Loucy (cell line): ENCODE measurements around the gene HSPA14.

Source experiments
- H2AFZ ChIP-seq: fragments of 200-600 bp; sonication (generic); 2 replicates; pipeline ENCODE4 v1.6.0; 2016; ENCODE audit warnings: antibody characterized with exemption, mild to moderate bottlenecking, low read length, moderate library complexity
- H3F3A ChIP-seq: fragments of 200-600 bp; 2 replicates; pipeline ENCODE4 v1.6.0; 2016; ENCODE audit warnings: antibody characterized with exemption, low read depth, mild to moderate bottlenecking
- H3K27me3 ChIP-seq: fragments of 200-600 bp; sonication (generic); 2 replicates; pipeline ENCODE4 v1.6.1; 2014; ENCODE audit warnings: low read length, mild to moderate bottlenecking; ENCODE audit not compliant: insufficient read depth, poor library complexity, severe bottlenecking
- H3K36me3 ChIP-seq: fragments of 200-600 bp; sonication (generic); 2 replicates; pipeline ENCODE4 v1.6.1; 2016; ENCODE audit warnings: low read length; ENCODE audit not compliant: insufficient read depth
- H3K4me1 ChIP-seq: fragments of 200-600 bp; sonication (generic); 2 replicates; pipeline ENCODE4 v1.5.1; 2014; ENCODE audit warnings: low read length, mild to moderate bottlenecking; ENCODE audit not compliant: insufficient read depth, poor library complexity, severe bottlenecking
- H3K4me2 ChIP-seq: fragments of 200-600 bp; sonication (generic); 2 replicates; pipeline ENCODE4 v1.6.0; 2014; ENCODE audit warnings: antibody characterized with exemption, low read length, low read depth, mild to moderate bottlenecking; ENCODE audit not compliant: poor library complexity, severe bottlenecking
- H3K4me3 ChIP-seq: fragments of 200-600 bp; sonication (generic); 2 replicates; pipeline ENCODE4 v1.5.1; 2014; ENCODE audit warnings: low read length, mild to moderate bottlenecking, mixed read lengths; ENCODE audit not compliant: poor library complexity, severe bottlenecking
- H3K79me2 ChIP-seq: fragments of 200-600 bp; sonication (generic); 2 replicates; pipeline ENCODE4 v1.6.1; 2014; ENCODE audit warnings: low read length; ENCODE audit not compliant: insufficient read depth
- H3K9ac ChIP-seq: fragments of 200-600 bp; sonication (generic); 2 replicates; pipeline ENCODE4 v1.6.0; 2014; ENCODE audit warnings: mild to moderate bottlenecking, low read depth, low read length, moderate library complexity; ENCODE audit not compliant: poor library complexity, severe bottlenecking
- H3K9me2 ChIP-seq: fragments of 200-600 bp; sonication (generic); replicated peaks from 2 replicates; pipeline ENCODE4 v1.6.1; 2016; ENCODE audit warnings: low read depth, low read length, mixed read lengths
- H3K9me3 ChIP-seq: fragments of 200-600 bp; sonication (generic); 2 replicates; pipeline ENCODE4 v1.6.1; 2014; ENCODE audit warnings: mild to moderate bottlenecking, antibody characterized with exemption, low read length, low read depth; ENCODE audit not compliant: insufficient read depth
- H4K20me1 ChIP-seq: fragments of 200-600 bp; sonication (generic); 2 replicates; pipeline ENCODE4 v1.6.0; 2014; ENCODE audit warnings: antibody characterized with exemption, low read length, mild to moderate bottlenecking; ENCODE audit not compliant: insufficient read depth, poor library complexity, severe bottlenecking
- CTCF ChIP-seq: fragments of 200-600 bp; sonication (generic); conservative IDR thresholded peaks from 2 replicates; pipeline ENCODE4 v1.5.1; 2014; ENCODE audit warnings: mild to moderate bottlenecking, antibody characterized with exemption, low read length
- EZH2phosphoT487 ChIP-seq: fragments of 200-600 bp; IDR thresholded peaks from 2 replicates; pipeline ENCODE4 v1.6.1; 2018; ENCODE audit warnings: antibody characterized with exemption, mild to moderate bottlenecking, moderate library complexity, borderline replicate concordance

Gene HSPA14

GRCh38 chr10:14891151-14891550 lies 53.0 kb downstream of the HSPA14 start:
- peaks cover 17% of the 10 kb centered on the region for H3K36me3 ChIP-seq
- H3K79me2 ChIP-seq, result peaks cover 96% of the 10 kb centered on the region
- no peak overlapping the region for H3K9ac ChIP-seq
- peaks cover 43% of the 10 kb centered on the region for H4K20me1 ChIP-seq
- H3K9me3 ChIP-seq, result no peaks in the 10 kb centered on the region
- no peak overlapping the region for H2AFZ ChIP-seq
- H3K9me2 ChIP-seq, result no peaks in the 10 kb centered on the region
- peaks cover 29% of the 10 kb centered on the region for H3K4me1 ChIP-seq
- H3K27me3 ChIP-seq, result no peaks in the 10 kb centered on the region
- H3K4me3 ChIP-seq, result no peak overlapping the region
- no peak for TF ChIP-seq EZH2phosphoT487
- no peak for TF ChIP-seq CTCF
- no peaks in the 10 kb centered on the region for H3F3A ChIP-seq
- no peak overlapping the region for H3K4me2 ChIP-seq

- H3K4me2 ChIP-seq, result no peak overlapping the region
- H3K27me3 ChIP-seq, result no peaks in the 10 kb centered on the region
- peak; percentile 70 for TF ChIP-seq CTCF
- TF ChIP-seq EZH2phosphoT487, result no peak
- H3K9me3 ChIP-seq, result no peaks in the 10 kb centered on the region
- no peak overlapping the region for H3K9ac ChIP-seq
- H3K36me3 ChIP-seq, result peaks cover 95% of the 10 kb centered on the region
- H2AFZ ChIP-seq, result no peak overlapping the region
- no peak overlapping the region for H3K4me3 ChIP-seq
- peaks cover 9% of the 10 kb centered on the region for H4K20me1 ChIP-seq
- no peaks in the 10 kb centered on the region for H3K9me2 ChIP-seq
- no peaks in the 10 kb centered on the region for H3K4me1 ChIP-seq
- no peaks in the 10 kb centered on the region for H3F3A ChIP-seq
- H3K79me2 ChIP-seq, result peaks cover 10% of the 10 kb centered on the region
Observed at GRCh38 chr10:14904316-14904732, 66.2 kb downstream of the HSPA14 start.

- Histone ChIP-seq H4K20me1 (peaks cover 9% of the 10 kb centered on the region), H3K27me3 (no peaks in the 10 kb centered on the region), H3K4me2 (no peak overlapping the region), H3K4me3 (no peak overlapping the region), H3K9ac (no peak overlapping the region), H2AFZ (no peak overlapping the region), H3F3A (no peaks in the 10 kb centered on the region), H3K9me3 (no peaks in the 10 kb centered on the region), H3K79me2 (0 out of 2 replicates have a peak, but pooled peaks cover 8% of the 10 kb centered on the region), H3K9me2 (no peaks in the 10 kb centered on the region), H3K4me1 (no peaks in the 10 kb centered on the region), H3K36me3 (peaks cover 94% of the 10 kb centered on the region)
- no peak for TF ChIP-seq CTCF
Observed at GRCh38 chr10:14904864-14905263, 66.8 kb downstream of the HSPA14 start.
